ENCODE results near the gene MTARC2.

- TF ChIP-seq CTCF (IDR thresholded peaks at IDR 0.05; ENCODE audit: low read length): no peak
- no peak for TF ChIP-seq EZH2 (IDR thresholded peaks at IDR 0.05; ENCODE audit: borderline replicate concordance, low read length)
These were observed 50.2 kb downstream of the MTARC2 start for GRCh38 chr1:220798338-220798737.
